HG03064 (cell line): ENCODE data around the gene RBSN.

Experiments
- ATAC-seq: cut with Tn5 transposase; IDR thresholded peaks from one replicate; pipeline ENCODE4 v1.9.1; 2021; ENCODE audit warnings: low read depth; ENCODE audit not compliant: unreplicated experiment

RBSN gene

DNA sequence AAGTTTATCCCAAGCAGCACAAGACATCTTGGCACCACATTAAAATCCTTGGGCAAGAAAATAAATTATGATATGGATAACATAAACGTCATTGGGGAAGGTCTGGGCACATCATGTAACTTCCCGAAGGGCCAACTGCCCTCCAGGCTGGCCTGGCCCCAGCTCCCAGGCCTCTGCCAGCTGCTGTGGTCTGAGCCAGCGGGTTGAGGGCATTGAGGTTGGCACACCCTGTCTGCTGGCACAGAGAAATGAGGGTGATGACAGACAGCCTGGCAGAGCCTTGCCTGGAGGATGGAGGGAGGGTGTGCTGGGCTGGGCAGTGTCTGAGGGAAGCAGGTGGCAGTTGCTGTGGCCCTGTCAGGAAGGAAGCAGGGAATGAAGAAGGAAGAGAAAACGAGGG, 3.3 kb upstream of the RBSN start:
- no peak for ATAC-seq

DNA sequence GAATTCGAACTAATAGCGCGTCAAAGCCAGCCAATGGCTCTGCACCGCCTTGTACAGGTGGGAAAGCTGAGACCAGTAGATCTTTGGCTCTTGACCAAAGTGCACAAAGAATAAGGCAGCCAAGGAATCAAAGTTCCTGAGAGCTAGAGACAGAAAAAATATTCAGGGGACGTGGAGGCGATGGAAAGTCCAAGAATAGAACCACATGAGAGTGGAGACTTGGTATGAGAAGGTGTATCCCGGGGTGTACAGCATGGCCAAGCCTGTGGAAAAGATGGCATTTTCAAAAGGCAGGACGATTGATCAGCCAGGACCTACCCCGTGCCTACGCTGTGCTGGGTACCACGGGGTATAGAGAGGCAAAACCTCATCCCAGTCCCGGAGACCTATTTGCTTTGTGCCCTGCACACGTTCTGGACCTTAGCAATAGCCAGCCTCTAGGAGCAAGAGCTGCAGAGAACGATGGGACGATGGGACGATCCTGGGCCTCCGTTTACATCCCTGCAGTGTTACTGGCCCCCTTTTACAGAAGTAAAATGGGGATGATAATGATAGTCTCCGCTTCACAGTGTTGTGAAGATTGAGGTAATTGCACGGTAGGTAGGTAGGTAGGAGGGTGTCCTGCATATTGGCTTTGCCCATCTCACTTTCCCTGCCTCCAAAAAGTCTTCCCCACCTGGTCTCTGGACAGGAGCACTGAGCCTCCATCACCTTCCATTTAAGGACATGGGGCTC, 583 bp upstream of the RBSN start:
- peak; percentile 31 for ATAC-seq

DNA sequence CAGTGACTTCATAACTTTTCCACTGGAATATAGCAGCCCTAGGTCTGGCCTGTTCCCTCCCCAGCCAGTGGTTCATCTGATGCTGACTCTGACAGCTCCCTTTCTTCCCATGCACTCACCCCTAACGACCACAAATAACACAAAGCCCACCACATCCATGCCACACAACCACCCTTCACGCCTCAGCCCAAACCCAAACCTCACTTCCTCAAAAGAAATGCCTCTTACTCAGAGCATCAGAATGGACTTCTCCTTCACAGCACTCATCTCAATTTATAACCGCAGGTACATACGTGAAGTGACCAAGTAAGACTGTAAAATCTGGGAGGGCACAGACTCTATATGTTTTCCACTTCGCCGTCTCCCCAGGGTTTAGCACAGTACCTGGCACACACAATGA, 1.1 kb downstream of the RBSN start:
- ATAC-seq: no peak

DNA sequence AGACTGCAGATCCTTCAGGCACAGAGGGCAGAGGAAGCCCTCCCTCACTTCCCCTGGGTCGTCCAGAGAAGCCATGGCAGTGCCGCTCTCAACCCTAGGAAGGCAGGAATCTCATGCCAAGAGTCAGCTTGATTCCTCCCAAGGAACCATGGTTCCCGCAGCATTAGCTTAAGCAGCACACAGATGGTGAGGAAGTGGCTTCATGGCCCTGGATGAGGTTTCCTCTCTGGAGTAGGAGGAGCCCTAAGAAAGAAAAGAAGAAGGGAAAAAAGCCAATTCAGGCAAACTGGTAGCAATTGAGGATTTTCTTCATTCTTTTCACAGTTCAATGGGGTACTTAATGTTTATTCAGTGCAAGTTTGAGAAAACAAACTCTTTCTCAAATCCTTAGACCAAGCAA, 2.9 kb downstream of the RBSN start:
- ATAC-seq: no peak

DNA sequence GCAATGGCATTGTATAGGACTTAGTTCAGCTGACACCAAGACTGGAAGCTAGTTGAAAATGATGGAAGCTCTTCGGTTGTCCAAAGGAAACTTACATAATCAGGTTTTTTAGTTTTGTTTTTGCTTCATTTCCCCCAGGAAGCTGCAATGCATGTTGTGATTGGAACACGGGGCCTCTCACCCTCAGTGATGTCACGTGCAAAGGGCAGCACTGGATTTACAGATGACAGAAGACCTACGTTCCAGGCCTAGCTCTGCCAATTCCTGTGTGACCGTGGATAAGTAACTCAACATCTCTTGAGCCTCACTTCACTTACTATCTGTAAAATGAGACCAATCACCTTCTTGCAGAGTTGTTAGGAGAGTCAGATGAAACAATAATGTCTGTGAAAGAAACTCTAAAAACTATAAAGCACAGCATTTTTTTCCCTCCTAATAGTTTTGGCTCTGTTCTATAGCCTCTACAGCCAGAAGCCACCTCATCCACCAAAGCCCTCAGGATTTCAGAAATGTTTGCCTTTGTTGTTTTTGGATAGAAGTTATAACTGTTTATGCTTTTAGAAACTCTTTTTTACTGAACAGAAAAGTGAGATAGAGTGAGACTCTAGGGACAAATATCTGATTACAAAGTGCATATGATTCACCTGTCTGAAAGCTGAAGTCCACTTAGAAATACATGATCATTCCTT, 4.6 kb downstream of the RBSN start:
- ATAC-seq: no peak

DNA sequence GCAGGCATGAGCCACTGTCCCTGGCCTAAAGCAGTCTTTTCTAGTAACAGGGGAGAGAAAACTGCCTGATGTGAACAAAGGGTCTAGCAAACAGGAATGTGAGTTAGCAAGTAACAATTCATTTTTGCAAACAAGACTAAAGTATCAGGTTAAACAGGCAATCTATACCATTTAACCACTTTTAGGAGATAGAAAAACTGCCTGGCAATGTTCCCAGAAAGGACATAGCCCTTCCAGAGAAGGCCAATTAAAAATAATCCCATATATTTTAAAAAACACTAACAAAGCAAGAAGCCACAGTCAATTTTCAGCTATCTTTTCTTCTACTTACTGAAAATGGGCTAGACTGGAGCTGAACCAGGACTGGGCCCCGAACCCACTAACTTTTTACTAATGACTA, 6.3 kb downstream of the RBSN start:
- no peak for ATAC-seq

DNA sequence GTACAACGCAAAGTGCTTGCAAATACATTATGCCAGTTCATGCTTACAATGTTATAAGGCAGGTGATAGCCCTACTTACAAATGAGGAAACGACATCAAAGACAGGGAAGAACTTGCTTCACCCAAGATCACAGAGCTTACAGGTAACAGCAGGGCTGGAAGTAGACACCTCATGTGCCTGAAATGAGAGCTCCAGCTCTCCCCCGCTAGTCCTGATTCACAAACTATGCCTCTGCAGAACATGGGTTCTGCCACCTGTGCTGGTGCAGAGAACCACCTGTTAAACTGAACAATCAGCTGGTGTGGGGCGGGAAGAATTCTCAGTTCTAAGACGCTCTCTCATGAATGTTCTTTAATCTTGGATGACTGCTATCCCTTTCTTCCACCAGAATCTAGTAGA, 7.4 kb downstream of the RBSN start:
- no peak for ATAC-seq

DNA sequence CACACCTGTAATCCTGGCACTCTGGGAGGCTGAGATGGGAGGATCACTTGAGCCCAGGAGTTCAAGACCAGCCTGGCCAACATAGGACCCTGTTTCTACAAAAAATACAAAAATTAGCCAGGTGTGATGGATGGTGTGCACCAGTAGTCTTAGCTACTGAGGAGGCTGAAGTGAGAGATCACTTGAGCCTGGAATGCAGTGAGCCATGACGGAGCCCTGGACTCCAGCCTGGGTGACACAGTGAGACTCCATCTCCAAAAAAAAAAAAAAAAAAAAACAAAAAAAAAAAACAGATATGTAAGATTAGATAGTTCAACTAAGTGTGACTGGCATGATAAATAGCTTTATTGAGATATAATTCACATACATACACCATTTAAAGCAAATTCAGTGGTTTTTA, 9.7 kb downstream of the RBSN start:
- no peak for ATAC-seq

DNA sequence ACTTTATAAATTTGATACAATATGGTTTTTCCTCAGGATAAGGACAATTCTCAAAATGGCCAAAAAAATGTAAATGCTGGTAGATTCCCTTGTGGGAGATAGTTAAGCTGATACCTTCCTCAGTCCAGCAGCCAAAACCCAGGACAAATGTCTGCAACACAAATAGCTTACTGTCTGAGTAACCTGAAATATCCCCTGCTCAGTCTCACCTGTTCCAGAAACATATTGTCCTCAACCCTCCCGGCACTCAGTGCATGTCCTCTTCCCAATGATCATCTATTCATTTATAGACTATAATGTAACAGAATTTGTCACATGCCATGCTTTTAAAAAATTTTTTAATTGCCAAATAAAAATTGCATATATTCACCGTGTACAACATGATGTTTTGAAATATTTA, 12.2 kb downstream of the RBSN start:
- ATAC-seq: no peak

DNA sequence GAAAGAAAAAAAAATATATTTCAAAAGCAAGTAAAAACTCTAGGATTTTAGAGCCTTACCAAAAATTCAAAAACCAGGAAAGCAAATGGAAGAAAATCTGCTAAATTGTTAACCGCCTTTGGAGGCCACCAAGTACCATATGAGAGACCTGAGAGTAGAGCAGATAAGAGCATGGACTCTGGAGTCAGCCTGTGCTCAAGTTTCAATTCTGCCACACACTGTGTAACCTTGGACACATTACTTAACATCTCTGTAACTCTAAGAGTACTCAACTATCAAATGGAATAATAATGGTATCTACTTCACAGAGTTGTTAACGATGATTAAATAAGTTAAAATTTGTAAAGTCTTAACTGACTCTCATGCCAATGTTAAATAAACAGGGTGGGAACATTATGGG, 12.7 kb downstream of the RBSN start:
- no peak for ATAC-seq

DNA sequence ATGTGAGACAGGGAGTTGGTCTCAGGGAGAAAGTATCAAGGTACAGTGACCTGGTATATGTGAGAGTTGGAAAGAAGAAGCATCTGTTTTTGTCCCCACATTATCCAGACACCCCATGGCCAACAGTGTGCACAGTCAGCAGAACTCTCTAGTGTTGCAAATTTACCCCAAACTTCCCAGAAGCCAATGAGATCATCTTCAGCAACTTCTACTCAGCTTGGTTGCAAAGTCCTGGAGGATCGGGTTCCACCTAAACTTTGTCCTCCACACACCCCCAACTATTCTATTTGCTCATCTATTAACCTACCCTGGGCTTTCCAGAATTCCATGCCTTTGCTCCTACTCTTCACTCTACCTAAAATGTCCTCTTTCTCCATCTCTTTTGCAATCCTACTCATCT, 15.7 kb downstream of the RBSN start:
- no peak for ATAC-seq

DNA sequence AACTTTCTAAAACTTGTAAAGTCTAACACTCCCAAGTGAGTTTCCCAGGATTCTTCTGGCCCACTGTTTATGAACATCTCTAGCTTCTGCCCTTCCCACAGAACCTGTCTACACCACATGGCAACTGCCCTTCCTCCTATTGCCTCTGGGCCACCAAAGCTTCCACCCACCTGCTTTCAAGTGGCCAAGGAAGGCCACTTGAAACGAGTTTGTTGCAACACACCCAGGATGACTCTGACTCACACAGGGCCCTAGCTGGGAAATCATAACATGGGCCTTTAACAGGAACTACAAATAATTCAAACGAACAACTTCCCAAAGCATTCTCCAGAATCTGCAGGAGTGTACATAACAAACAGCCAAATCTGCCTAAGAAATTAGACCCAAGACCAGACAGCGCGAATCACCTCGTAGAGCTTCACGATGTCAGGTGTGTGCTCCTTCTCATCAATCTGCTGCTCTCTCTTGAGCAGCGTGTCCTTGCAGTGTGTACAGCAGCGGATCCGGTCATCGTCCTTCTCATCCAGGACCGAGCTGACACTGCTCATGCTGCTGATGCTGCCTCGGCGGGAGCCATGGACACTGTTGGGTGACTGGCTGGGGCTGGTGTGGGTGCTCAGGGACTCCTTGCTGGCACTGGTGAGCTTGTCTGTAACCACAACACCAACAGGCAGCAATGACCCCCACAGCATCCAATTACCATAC, 16.8 kb downstream of the RBSN start:
- no peak for ATAC-seq

DNA sequence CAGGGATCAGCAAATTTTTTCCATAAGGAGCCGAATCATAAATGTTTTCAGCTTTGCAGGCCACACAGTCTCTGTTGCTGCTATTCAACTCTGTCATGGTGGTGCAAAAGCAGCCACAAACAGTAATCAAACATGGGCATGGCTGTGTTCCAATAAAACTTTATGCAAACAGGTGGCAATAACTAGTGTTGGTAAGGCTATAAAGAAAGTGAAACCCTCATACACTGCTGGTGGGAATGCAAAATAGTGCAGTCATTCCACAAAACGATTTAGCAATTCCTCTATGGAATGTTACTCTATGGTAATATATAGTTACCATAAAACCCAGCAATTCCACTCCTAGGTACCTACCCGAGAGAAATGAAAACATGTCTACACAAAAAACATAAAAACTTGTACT, 19.9 kb downstream of the RBSN start:
- ATAC-seq: no peak

DNA sequence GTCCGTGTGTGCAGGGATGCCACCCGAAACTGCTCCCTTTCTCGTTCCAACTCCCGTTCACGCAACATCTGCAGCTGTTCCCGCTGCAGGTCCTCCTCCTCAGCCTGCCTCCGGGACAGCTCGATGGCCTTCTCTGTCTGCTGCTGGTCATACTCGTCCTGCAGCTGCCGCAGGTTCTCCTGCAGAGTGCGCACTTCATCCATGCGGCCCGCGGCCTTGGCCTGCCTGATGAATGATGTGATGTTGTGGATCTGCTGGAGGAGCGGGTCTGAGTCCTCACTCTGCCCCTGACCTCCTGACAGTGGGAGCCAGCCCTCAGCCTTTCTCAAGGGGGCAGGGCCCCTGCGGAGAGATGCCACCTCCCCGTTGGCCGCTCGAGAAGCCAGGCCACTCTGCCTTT, 24.4 kb downstream of the RBSN start:
- no peak for ATAC-seq

DNA sequence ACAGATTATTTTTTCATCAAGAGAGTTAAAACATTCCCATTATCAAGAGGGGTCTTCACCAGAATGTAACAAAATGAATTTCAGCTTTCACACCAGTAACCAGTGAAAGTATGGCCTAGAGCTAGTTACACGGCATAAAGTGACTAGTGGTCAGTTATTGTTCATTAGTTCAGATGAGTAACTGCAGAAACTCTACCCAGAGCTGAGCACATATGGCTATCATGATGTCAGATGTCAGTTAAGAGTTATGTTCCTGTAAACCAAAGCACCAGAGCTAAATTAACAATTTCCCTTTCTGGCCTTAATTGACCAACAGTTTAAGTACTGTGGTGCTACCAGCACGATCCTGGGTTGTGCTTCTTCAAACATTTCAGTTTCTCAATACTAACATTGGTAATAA, 27.2 kb downstream of the RBSN start:
- no peak for ATAC-seq

DNA sequence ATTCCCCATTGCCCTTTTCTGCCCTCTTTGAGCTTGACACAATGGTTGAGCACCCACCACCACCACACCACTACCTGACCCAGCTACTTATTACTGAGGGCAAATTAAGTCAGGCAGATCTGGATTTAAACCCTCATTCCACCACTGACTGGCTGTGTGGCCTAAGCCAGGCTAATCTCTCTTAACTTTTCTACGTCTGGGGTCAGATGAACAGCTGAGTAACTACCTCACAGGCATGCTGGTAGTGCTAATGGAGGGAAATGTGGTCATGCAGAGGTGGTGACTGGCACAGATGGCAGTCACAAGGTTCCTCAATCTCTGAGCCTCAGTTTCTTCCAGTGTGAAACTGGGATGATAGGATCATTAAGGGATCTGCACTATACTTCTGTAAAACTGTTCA, 29.5 kb downstream of the RBSN start:
- ATAC-seq: no peak

DNA sequence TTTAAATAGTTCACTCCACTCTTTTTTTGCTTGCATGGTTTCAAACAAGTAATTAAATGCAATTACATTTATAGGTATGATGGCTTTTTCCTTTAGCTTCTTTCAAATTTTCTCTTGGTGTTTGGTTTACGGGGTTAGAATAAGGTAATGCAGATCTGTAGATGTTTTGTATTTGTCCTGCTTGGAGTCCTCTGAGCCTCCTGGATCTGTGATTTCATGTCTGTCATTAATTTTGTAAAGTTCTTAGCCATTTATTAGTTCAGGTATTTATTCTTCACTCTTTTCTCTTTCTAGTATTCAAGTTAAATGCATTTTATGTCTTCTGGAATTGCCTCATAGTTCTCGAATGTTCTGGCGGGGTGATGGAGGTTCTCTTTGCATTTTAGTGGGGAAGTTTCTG, 32.5 kb downstream of the RBSN start:
- ATAC-seq: no peak

DNA sequence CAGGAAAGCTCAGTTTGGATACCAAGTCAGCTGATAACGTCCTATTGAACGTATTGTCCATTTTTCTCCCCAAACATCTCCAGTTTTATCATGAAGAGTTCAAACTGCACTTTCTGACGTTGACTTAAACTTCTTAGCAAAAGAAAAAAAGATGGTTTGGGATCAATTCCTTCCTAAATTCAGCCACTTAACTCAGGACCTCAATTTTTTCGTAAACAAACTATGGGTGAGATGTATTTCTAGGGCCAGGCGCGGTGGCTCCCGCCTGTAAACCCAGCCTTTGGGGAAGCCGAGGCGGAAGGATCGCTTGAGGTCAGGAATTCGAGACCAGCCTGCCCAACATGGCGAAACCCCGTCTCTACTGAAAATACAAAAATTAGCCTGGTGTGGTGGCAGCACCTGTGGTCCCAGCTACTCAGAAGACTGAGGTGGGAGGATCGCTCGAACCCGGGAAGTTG, 33.4 kb downstream of the RBSN start:
- ATAC-seq: no peak

DNA sequence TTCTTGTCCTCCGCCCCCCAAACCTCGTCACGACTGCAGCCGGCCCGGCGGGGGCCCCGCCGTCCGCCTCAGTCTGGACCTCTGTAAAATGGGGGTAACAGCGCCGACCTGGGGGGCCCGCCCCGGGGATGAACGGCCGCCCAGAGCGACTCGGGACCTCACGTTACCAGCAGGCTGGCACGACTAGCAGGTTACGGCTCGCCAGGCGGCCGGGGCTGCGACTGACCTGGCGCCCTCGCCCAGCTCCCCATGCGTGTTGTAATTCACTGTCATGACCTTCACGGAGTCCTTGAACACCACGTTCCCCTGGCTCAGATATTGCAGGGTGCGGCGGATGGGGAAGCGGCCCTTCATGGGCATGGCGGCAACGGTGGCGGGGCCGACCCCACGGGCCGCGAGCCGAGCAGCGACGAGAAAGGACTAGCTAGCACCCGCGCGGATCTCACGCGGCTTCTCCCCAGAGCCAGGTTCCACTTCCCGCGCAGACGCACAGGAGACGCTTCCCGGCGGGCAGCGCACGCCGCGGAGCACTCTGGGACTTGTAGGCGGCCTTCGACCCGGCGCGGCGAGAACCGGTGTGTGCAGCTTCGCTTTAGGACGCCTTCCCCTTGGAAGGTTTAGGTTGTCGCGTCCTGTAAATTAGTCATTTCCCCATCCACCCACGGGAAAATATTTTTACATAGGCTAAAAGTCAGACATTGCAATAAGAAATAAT, 34.0 kb downstream of the RBSN start, which contains the start of gene MRPS25:
Gene MRPS25, minus strand, starts transcription at position 481 of the 715 bp plus-strand sequence. Its CDS starts 121 bp downstream, at position 360.
- ATAC-seq: peak; percentile 90

DNA sequence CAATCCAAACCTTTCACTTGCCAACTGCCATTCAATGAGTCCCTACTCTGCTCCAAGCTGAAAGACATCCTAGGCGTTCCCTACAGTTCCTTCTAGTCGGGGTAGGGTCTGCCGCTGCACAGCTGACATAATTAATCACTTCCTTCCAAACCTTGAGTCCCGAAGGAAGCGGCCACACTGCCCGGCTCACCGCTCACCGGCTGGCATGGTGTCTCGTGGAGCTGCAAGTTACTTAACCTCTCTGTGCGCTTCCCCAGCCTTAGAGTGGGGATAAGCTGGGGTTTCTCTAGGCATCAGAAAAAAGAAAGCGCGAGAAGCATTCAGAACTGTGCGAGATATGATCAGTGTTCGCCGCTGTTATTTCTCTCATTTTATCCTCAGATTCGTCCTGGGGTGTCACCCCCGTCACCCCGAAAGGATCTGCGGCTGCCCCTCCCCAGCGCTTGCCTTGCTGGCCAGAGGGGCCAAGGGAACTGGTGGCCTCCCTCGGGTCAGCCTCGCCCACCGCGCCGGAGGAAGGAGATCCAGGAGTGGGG, 34.6 kb downstream of the RBSN start:
- ATAC-seq: peak; percentile 22
